AG10803 (cell line): ENCODE data around the gene ADGRF1.
"Not testable (repeated sequence)": the region's sequence is repeated elsewhere in the genome, so short reads cannot be mapped to it uniquely, and the experiment has no call there.

ENCODE experiments used
- DNase-seq: peaks from one replicate; pipeline ENCODE4 v3.0.0; 2010; ENCODE audit warnings: low read depth
- H3K4me3 ChIP-seq: 2 replicates; pipeline ENCODE4 v1.5.1; 2011; ENCODE audit warnings: mild to moderate bottlenecking, low read length, control low read depth
- CTCF ChIP-seq: conservative IDR thresholded peaks from 2 replicates; pipeline ENCODE4 v1.5.1; 2011; ENCODE audit warnings: mild to moderate bottlenecking, low read length, control low read depth, inconsistent platforms

Gene ADGRF1

DNA sequence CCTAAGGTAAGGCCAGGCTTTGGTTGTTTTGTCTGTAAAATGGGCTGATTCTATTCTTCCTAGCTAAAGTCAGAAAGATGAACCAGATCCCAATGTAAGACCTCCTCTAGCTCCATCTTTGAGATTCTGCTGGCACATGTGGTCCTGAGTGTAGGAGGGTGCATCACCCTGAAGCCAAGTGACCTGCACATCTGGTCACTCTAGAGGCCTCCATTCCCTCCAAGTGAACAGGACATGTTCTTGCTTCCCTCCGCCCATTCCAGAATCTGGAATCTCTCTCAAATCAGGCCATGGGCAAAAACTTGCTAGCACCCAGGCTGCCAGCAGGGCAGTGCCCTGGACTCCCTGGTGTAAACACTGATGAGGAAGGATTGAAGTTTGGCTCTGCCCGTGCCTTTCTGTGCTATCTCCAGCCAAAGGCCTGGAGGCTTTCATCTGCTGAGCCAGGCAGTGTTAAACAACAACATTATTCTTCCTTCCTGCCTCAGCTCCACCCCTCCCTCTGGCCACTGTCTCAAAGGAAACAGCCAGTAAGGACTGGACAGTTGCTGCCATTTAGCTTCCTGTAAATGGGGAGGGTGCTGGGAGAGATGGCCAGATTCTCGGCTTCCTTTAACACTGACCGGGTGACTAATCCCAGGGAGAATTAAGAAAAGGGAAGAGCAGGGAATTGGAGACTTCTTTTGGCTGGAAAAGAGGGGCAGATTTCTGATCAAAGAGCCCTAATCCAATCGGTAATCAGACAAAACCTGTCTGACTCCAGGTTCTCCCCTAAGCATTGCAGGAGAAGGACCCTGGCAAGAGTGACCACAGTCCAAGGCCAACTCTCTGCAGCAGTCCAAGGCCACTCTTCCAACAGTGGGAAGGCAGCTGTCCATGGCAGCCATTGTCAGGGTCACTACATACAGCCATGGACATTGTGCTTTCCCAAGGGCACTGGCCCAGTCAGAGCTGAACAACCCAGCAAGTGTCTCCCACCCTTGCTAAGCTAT, 19.5 kb upstream of the ADGRF1 start:
- TF ChIP-seq CTCF = no peak
- DNase-seq = peak; percentile 27
- no peak overlapping the region for H3K4me3 ChIP-seq

GRCh38 chr6:47059216-47059885, 17.2 kb upstream of the ADGRF1 start:
- DNase-seq = no peak
- H3K4me3 ChIP-seq = no peak overlapping the region
- no peak for TF ChIP-seq CTCF

DNA sequence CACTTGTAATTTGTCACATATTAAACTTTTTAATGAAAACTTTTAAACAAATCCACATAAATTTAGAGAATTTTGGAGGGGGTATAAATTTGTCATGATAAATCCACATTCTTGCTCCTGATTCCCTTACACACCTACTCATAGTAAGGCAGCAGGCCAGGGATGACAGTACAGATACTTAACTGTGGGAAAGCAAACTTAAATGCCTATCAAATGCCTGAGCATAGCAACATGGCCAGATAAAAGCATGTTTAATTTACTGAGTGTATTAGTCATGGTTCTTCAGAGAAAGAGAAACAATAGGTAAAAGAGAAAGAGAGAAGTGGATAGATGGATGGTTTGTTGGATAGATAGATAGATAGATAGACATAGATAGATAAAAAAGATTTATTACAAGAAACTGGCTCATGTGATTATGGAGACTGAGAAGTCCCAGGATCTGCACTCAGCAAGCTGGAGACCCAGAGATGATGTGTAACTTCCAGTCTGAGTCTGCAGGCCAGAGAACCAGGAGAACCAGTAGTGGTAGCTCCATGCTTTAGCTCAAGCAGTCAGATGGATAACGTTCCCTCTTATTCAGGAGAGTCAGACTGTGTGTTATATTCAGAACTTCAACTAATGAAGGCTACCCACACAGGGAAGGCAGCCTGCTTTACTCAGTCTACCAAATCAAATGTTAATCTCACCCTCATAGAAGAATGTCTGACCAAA, 15.9 kb upstream of the ADGRF1 start:
- peak; percentile 26 for DNase-seq
- no peak for TF ChIP-seq CTCF
- no peak overlapping the region for H3K4me3 ChIP-seq

- no peak for TF ChIP-seq CTCF
- H3K4me3 ChIP-seq = no peak overlapping the region
- no peak for DNase-seq
These were observed 14.7 kb upstream of the ADGRF1 start for GRCh38 chr6:47056832-47057231.

GRCh38 chr6:47054302-47054701, 12.2 kb upstream of the ADGRF1 start:
- not testable (repeated sequence) for H3K4me3 ChIP-seq, DNase-seq

GRCh38 chr6:47048638-47049037, 6.5 kb upstream of the ADGRF1 start:
- DNase-seq = no peak
- TF ChIP-seq CTCF = no peak
- no peak overlapping the region for H3K4me3 ChIP-seq

- H3K4me3 ChIP-seq = no peak overlapping the region
- peak; percentile 87 for TF ChIP-seq CTCF
- DNase-seq = peak; percentile 79
These were observed 5.6 kb upstream of the ADGRF1 start for GRCh38 chr6:47047479-47048407.
